Fibroblast of lung (primary cell): ENCODE results near the gene ZNF384.

ENCODE experiments used
- CTCF ChIP-seq, 2 donors: IDR thresholded peaks in 1 of 2; conservative IDR thresholded peaks in 1 of 2; 1 replicate in 1 of 2; 2 replicates in 1 of 2; pipeline ENCODE4 v1.5.1; 2011 to 2012; ENCODE audit warnings: low read length in 2 of 2, control low read depth in 1 of 2, inconsistent platforms in 1 of 2, low read depth in 1 of 2, mild to moderate bottlenecking in 1 of 2
- EZH2 ChIP-seq: IDR thresholded peaks from 2 replicates; pipeline ENCODE4 v1.5.1; 2012; ENCODE audit warnings: low read length, control low read depth, mild to moderate bottlenecking; ENCODE audit errors: missing control alignments

DNA sequence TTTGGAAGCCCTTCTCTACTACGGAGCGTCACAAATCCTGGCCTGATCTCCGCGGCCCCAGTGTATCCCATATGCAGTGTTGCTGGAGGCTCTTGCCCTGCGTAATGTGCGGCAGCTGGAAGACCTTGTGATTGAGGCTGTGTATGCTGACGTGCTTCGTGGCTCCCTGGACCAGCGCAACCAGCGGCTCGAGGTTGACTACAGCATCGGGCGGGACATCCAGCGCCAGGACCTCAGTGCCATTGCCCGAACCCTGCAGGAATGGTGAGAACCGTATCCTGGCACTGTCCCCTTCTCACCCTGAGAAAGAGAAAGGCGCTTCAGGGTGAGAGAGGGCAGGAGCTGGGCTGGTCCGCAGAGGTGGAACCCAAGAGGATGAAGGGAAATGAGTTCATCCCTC lies 40.0 kb upstream of the ZNF384 start:
- TF ChIP-seq CTCF (conservative IDR thresholded peaks at IDR 0.05 in 1 of 2, IDR thresholded peaks at IDR 0.05 in 1 of 2; ENCODE audit: low read depth in 1 of 2, low read length in 2 of 2) (no peak), EZH2 (no peak)
